ENCODE data around the gene S100A6.
"Not testable (repeated sequence)": the region's sequence is repeated elsewhere in the genome, so short reads cannot be mapped to it uniquely, and the experiment has no call there.

GRCh38 chr1:153583514-153583913 is 47.7 kb upstream of the S100A6 start:
- not testable (repeated sequence) for TF ChIP-seq CTCF (IDR thresholded peaks at IDR 0.05; ENCODE audit: low read depth, low read length, poor library complexity, severe bottlenecking); EZH2phosphoT487 (IDR thresholded peaks at IDR 0.05; ENCODE audit: borderline replicate concordance, low read length)

All from DOHH2 (cell line).